Astrocyte of the spinal cord (primary cell): ENCODE measurements around the gene GOLGA2.

Experiments used
- DNase-seq: peaks from one replicate; pipeline ENCODE4 v3.0.0; 2011; ENCODE audit warnings: low read depth, low spot score
- H3K4me3 ChIP-seq: 2 replicates; pipeline ENCODE4 v1.5.1; 2011; ENCODE audit warnings: low read depth, mild to moderate bottlenecking, low read length, moderate library complexity
- in situ Hi-C: cut with HindIII; loops from 2 replicates; pipeline ENCODE4 v1.10.0; 2017; ENCODE audit warnings: low sequenced_read_pairs
- TF ChIP-seq, protein P1 (sequence below): IDR thresholded peaks from 2 replicates; pipeline ENCODE4 v1.5.1; 2012; ENCODE audit warnings: low read depth, mild to moderate bottlenecking, low read length, inconsistent platforms

The GOLGA2 gene

DNA sequence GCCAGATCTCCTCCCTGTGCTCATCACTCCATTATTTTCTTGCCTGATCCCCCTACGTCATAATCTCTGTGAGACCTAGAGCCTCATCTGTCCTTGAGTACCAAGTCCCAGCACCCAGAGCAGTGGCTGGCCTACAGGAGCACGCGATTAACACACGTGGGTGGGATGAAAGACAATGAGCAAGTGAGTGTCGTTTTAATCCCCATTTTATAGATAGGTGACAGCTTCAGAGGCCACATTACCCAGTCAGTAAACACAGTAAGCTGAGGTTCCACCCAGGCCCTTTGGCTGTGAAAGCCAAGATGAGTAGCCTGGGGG is 29.1 kb upstream of the GOLGA2 start:
- TF ChIP-seq, protein P1, sequence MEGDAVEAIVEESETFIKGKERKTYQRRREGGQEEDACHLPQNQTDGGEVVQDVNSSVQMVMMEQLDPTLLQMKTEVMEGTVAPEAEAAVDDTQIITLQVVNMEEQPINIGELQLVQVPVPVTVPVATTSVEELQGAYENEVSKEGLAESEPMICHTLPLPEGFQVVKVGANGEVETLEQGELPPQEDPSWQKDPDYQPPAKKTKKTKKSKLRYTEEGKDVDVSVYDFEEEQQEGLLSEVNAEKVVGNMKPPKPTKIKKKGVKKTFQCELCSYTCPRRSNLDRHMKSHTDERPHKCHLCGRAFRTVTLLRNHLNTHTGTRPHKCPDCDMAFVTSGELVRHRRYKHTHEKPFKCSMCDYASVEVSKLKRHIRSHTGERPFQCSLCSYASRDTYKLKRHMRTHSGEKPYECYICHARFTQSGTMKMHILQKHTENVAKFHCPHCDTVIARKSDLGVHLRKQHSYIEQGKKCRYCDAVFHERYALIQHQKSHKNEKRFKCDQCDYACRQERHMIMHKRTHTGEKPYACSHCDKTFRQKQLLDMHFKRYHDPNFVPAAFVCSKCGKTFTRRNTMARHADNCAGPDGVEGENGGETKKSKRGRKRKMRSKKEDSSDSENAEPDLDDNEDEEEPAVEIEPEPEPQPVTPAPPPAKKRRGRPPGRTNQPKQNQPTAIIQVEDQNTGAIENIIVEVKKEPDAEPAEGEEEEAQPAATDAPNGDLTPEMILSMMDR: no peak
- no peak for DNase-seq
- in situ Hi-C loops: no loop called here
- H3K4me3 ChIP-seq: no peak overlapping the region

DNA sequence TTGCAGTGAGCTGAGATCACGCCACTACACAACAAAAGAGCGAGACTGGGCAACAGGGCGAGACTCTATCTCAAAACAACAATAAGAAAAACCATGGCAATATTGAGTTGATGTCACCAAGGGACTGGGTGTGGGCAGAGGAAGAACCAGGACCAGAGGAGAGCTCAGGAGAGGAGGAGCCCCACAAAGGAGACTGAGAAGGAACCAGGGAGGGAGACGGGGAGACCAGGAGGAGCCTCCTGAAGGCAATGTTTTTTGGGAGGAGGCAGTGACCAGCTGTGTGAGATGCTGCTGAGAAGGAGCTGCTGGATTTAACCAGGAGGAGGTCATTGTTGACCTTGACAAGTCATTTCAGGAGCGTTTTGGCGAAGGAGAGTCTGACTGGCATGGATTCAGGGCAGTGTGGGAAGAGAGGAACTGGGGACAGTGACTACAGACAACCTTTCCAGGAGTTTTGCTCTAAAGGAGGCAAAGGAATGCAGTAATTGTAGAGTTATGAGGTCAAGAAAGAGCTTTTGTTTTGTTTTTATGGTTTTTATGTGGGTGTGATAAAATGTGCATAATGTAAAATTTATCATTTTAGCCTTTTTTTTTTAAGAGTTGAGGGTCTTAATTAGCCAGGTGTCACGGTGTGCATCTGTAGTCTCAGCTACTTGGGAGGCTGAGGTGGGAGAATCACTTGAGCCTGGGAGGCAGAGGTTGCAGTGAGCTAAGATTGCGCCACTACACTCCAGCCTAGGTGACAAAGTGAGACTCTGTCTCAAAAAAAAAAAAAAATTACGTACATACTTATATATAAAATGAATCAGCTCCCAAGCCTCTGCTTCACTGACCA is 28.5 kb upstream of the GOLGA2 start:
- TF ChIP-seq, protein P1: no peak
- no peak overlapping the region for H3K4me3 ChIP-seq
- in situ Hi-C loops: no loop called here
- no peak for DNase-seq

DNA sequence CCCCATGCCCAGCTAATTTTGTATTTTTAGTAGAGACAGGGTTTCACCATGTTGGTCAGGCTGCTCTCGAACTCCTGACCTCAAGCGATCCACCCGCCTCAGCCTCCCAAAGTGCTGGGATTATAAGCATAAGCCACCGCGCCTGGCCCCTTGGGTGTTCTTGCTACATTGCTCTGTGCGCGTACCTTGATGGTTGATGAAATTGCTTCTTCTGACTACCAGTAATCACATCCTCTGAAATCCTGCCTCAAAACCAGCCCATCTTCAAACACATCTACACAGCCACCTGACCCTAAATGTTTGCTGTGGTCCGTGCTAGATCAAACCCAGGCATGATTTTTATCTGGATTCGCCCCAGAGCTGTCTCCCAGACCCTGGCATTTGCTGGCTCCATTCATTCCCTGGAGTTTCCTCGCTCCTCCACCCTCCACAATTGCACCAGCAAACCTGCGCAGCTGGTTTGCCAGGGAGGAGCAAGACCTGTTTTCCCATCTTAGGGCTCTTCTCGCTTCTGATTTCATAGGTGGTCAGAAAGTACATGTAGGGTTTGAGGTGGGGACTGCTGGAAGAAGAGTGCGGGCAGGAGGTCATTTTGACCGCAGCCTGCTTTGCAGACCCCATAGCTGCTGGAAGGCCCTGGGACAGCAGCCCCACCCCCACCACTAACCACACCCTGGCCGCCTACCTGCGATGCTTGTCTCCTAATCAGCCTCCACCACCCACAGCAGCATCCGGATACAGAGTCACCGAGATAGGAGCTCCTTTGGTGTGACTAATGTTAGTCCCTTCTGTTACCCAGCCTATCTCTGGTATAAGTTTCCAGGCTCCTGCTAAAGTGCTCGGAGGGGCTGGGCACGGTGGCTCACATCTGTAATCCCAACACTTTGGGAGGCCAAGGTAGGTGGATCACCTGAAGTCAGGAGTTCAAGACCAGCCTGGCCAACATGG is 23.0 kb upstream of the GOLGA2 start:
- DNase-seq: no peak
- TF ChIP-seq, protein P1: no peak
- in situ Hi-C loops: no loop called here
- no peak overlapping the region for H3K4me3 ChIP-seq

DNA sequence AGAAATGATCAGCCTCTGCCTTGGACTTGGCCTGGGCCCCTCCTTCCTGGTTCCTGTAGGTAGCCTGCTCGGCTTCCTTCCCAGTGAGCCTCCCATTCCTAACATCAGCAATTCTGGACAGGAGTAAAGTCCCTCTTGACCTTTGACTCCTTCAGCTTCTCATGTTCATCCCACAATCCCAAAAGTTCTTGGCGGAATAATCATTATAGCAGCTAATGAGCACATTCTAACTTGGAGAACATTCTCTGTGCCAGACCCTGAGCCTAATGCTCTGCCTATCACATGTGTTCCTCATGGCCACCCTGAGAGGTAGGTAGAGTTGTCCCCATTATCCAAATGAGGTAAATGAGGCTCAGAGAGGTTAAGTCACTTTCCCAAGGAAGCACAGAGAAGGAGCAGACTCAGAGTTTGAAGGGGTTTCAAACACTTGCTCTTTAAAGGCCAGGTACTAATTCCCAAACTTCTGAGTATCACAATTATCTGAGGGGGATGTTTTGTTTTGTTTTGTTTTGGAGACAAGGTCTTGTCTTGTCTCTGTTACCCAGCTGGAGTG is 21.5 kb upstream of the GOLGA2 start:
- in situ Hi-C loops: no loop called here
- DNase-seq: no peak
- TF ChIP-seq, protein P1: no peak
- H3K4me3 ChIP-seq: no peak overlapping the region

DNA sequence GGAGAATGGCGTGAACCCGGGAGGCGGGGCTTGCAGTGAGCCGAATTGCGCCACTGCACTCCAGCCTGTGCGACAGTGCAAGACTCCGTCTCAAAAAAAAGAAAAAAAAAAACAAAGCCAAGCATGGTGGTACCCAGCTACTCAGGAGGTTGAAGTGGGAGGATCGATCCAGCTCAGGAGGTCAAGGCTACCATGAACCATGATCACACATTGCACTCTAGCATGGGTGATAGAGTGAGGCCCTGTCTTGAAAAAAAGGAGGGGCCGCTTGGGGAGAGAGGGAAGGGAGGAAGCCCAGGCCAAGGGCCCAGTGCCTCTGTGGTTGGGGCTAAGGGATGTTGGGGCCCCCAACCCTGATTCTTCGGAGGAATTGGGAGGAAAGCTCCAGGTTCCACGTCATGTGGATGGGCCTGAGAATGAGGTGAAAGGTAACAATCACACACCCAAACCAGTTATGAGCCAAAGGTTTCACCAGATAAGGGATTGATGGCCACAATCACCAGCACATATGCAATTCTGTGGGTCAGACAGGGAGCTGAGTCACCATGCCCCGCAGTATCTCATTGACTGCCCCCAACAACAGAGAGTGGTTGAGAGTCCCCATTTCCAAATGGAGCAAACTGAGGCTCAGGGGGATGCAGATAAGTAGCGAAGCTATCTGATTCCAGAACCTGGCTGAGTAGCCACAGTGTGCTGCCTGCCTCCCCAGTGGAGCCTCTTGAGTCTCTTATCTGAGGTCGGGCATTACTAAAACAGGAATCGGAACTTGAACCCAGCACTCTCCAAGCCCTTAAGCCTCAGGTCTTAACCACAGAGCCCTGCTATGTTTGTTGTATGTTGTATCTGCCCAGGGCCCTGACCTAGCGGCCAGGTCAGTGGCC is 20.8 kb upstream of the GOLGA2 start:
- no peak overlapping the region for H3K4me3 ChIP-seq
- TF ChIP-seq, protein P1: no peak
- no peak for DNase-seq
- in situ Hi-C loops: no loop called here

DNA sequence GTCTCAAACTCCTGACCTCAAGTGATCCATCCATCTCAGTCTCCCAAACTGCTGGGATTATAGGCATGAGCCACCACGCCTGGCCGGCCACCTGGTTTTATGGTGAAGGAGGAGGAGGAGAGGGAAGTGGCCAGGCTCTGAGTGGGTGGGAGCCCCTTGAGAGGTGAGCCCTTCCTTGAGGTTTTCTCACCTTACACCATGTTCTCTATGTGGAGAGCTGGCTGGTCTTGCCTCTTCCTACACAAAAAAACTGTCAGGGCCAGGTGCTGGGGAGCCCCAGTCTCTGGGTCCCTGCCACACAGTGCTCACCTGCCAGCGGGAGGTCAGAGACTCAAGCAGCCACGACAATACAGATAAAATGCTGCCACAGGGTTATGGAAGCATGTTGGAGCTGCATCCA is 18.3 kb upstream of the GOLGA2 start:
- TF ChIP-seq, protein P1: no peak
- no peak overlapping the region for H3K4me3 ChIP-seq
- in situ Hi-C loops: no loop called here
- DNase-seq: no peak
